ENCODE data around the gene SLC6A8. TPM values are rescaled to one million over a fixed set of nuclear protein-coding genes. Genes with fewer than 3 reads are reported as not detected.
"Not testable (repeated sequence)": the region's sequence is repeated elsewhere in the genome, so short reads cannot be mapped to it uniquely, and the experiment has no call there.

SLC6A8 gene
- total RNA-seq, 1 donor from 2014 or later: 108 TPM

- peak; percentile 36 for DNase-seq
- no peaks in the 10 kb centered on the region for H3K27me3 Mint-ChIP-seq (ENCODE audit: unreplicated experiment)
Measured at GRCh38 chrX:153688911-153689590, 1.3 kb downstream of the SLC6A8 start.

GRCh38 chrX:153689654-153690465 lies 2.1 kb downstream of the SLC6A8 start:
- Mint-ChIP-seq H3K4me1 (ENCODE audit: low read depth, unreplicated experiment) (peaks cover 2% of the 10 kb centered on the region), H3K36me3 (ENCODE audit: unreplicated experiment) (no peaks in the 10 kb centered on the region), H3K27ac (ENCODE audit: unreplicated experiment) (no peak overlapping the region), H3K9me3 (ENCODE audit: unreplicated experiment) (no peaks in the 10 kb centered on the region), H3K4me3 (ENCODE audit: unreplicated experiment) (peak overlapping the region; percentile 68), H3K27me3 (ENCODE audit: unreplicated experiment) (no peaks in the 10 kb centered on the region)
- peak; percentile 29 for TF ChIP-seq CTCF (IDR thresholded peaks at IDR 0.05; ENCODE audit: partially characterized antibody, unreplicated experiment)
- peak; percentile 62 for DNase-seq

More at GRCh38 chrX:153688911-153689590, 1.3 kb downstream of the SLC6A8 start:
- H3K4me1 Mint-ChIP-seq (ENCODE audit: low read depth, unreplicated experiment): peaks cover 2% of the 10 kb centered on the region
- H3K27ac Mint-ChIP-seq (ENCODE audit: unreplicated experiment): no peak overlapping the region
- no peaks in the 10 kb centered on the region for H3K9me3 Mint-ChIP-seq (ENCODE audit: unreplicated experiment)
- H3K36me3 Mint-ChIP-seq (ENCODE audit: unreplicated experiment): no peaks in the 10 kb centered on the region
- TF ChIP-seq CTCF (IDR thresholded peaks at IDR 0.05; ENCODE audit: partially characterized antibody, unreplicated experiment): no peak
- peak overlapping the region; percentile 67 for H3K4me3 Mint-ChIP-seq (ENCODE audit: unreplicated experiment)

- no peak for TF ChIP-seq CTCF (IDR thresholded peaks at IDR 0.05; ENCODE audit: partially characterized antibody, unreplicated experiment)
- H3K4me3 Mint-ChIP-seq (ENCODE audit: unreplicated experiment): peak overlapping the region; percentile 68
- H3K27ac Mint-ChIP-seq (ENCODE audit: unreplicated experiment): no peak overlapping the region
- peaks cover 2% of the 10 kb centered on the region for H3K4me1 Mint-ChIP-seq (ENCODE audit: low read depth, unreplicated experiment)
- H3K36me3 Mint-ChIP-seq (ENCODE audit: unreplicated experiment): no peaks in the 10 kb centered on the region
- H3K27me3 Mint-ChIP-seq (ENCODE audit: unreplicated experiment): no peaks in the 10 kb centered on the region
- H3K9me3 Mint-ChIP-seq (ENCODE audit: unreplicated experiment): no peaks in the 10 kb centered on the region
- no peak for DNase-seq
Measured at GRCh38 chrX:153690466-153690865, 2.7 kb downstream of the SLC6A8 start.

GRCh38 chrX:153691032-153691827 lies 3.5 kb downstream of the SLC6A8 start:
- not testable (repeated sequence) for DNase-seq; H3K27ac Mint-ChIP-seq (ENCODE audit: unreplicated experiment); H3K27me3 Mint-ChIP-seq (ENCODE audit: unreplicated experiment); H3K4me3 Mint-ChIP-seq (ENCODE audit: unreplicated experiment); H3K36me3 Mint-ChIP-seq (ENCODE audit: unreplicated experiment); H3K4me1 Mint-ChIP-seq (ENCODE audit: low read depth, unreplicated experiment); H3K9me3 Mint-ChIP-seq (ENCODE audit: unreplicated experiment)

- no peaks in the 10 kb centered on the region for H3K36me3 Mint-ChIP-seq (ENCODE audit: unreplicated experiment)
- H3K9me3 Mint-ChIP-seq (ENCODE audit: unreplicated experiment): peaks cover 1% of the 10 kb centered on the region
- no peak overlapping the region for H3K27ac Mint-ChIP-seq (ENCODE audit: unreplicated experiment)
- no peak overlapping the region for H3K4me3 Mint-ChIP-seq (ENCODE audit: unreplicated experiment)
- DNase-seq: no peak
- no peak for TF ChIP-seq CTCF (IDR thresholded peaks at IDR 0.05; ENCODE audit: partially characterized antibody, unreplicated experiment)
- H3K4me1 Mint-ChIP-seq (ENCODE audit: low read depth, unreplicated experiment): no peaks in the 10 kb centered on the region
- H3K27me3 Mint-ChIP-seq (ENCODE audit: unreplicated experiment): no peaks in the 10 kb centered on the region
Measured at GRCh38 chrX:153692003-153692402, 4.3 kb downstream of the SLC6A8 start.

Measured in glutamatergic neuron (in vitro differentiated cells).